Rectal smooth muscle tissue (tissue), 1 donor: ENCODE results near the gene ING3.
A peak's percentile ranks its signal among the peaks of the same experiment; 100 is the strongest.

Source experiments
- H3K27ac ChIP-seq: one replicate; pipeline ENCODE4 v1.7.0; 2013; ENCODE audit warnings: low read depth, low read length, inconsistent platforms
- H3K27me3 ChIP-seq: one replicate; pipeline ENCODE4 v1.7.0; 2013; ENCODE audit warnings: low read length; ENCODE audit not compliant: control insufficient read depth, insufficient read depth
- H3K36me3 ChIP-seq: one replicate; pipeline ENCODE4 v1.7.0; 2013; ENCODE audit warnings: low read length; ENCODE audit not compliant: control insufficient read depth, insufficient read depth
- H3K4me1 ChIP-seq: one replicate; pipeline ENCODE4 v1.7.0; 2013; ENCODE audit warnings: low read length; ENCODE audit not compliant: control insufficient read depth, insufficient read depth
- H3K4me3 ChIP-seq: one replicate; pipeline ENCODE4 v1.7.0; 2013; ENCODE audit warnings: low read length
- H3K9ac ChIP-seq: one replicate; pipeline ENCODE4 v1.7.0; 2013; ENCODE audit warnings: low read length

The ING3 gene

DNA sequence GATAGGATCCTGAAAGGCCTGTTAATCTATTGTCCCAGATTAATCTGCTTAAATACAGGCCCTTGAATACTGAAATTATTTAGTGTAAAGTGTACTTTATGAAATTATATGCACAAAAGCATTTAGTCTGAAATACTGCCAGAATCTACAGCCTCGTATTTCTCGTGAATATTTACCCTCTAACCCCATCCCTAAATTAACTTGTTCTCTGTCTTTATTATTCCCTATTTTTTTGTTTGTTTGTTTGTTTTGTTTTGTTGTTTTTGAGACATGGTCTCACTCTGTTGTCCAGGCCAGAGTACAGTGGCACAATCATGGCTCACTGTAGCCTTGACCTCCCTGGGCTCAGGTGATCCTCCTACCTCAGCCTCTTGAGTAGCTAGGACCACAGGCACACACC is 35.3 kb downstream of the ING3 start:
- Histone ChIP-seq H3K4me1 (peaks cover 3% of the 10 kb centered on the region), H3K27ac (no peak overlapping the region)

GRCh38 chr7:120986650-120987049 is 36.1 kb downstream of the ING3 start:
- H3K36me3 ChIP-seq, result no peaks in the 10 kb centered on the region
- no peak overlapping the region for H3K4me3 ChIP-seq
- peaks cover 3% of the 10 kb centered on the region for H3K4me1 ChIP-seq
- no peak overlapping the region for H3K27ac ChIP-seq
- H3K9ac ChIP-seq, result no peak overlapping the region
- no peaks in the 10 kb centered on the region for H3K27me3 ChIP-seq

More for the DNA sequence above, 35.3 kb downstream of the ING3 start:
- H3K36me3 ChIP-seq, result no peaks in the 10 kb centered on the region
- no peak overlapping the region for H3K4me3 ChIP-seq
- no peak overlapping the region for H3K9ac ChIP-seq
- no peaks in the 10 kb centered on the region for H3K27me3 ChIP-seq

DNA sequence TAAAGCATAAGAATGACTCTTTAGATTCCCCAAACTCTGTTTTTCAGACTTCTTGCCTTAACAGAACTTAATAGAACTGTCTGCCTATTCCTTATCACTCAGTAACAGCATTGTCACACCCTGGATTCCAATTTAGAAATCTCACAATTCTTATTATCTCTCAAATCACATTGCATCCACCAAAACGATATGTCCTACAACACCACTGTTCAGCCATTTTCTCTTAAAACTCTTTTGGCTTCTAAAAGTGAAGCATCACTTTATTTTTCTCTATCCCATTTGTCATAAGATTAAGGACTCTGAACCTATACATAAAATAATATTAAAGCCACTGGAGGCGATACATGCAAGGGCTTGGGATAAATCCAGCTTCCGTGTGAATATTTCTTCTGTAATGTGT is 36.7 kb downstream of the ING3 start:
- no peak overlapping the region for H3K9ac ChIP-seq
- no peaks in the 10 kb centered on the region for H3K27me3 ChIP-seq
- H3K4me1 ChIP-seq, result peaks cover 3% of the 10 kb centered on the region
- H3K27ac ChIP-seq, result no peak overlapping the region
- H3K36me3 ChIP-seq, result no peaks in the 10 kb centered on the region
- H3K4me3 ChIP-seq, result no peak overlapping the region

- H3K27ac ChIP-seq, result peak overlapping the region; percentile 89
- peak overlapping the region; percentile 59 for H3K4me3 ChIP-seq
- H3K4me1 ChIP-seq, result peaks cover 3% of the 10 kb centered on the region
- no peak overlapping the region for H3K9ac ChIP-seq
- no peaks in the 10 kb centered on the region for H3K36me3 ChIP-seq
- H3K27me3 ChIP-seq, result no peaks in the 10 kb centered on the region
These were observed 37.4 kb downstream of the ING3 start for GRCh38 chr7:120987683-120988590.

DNA sequence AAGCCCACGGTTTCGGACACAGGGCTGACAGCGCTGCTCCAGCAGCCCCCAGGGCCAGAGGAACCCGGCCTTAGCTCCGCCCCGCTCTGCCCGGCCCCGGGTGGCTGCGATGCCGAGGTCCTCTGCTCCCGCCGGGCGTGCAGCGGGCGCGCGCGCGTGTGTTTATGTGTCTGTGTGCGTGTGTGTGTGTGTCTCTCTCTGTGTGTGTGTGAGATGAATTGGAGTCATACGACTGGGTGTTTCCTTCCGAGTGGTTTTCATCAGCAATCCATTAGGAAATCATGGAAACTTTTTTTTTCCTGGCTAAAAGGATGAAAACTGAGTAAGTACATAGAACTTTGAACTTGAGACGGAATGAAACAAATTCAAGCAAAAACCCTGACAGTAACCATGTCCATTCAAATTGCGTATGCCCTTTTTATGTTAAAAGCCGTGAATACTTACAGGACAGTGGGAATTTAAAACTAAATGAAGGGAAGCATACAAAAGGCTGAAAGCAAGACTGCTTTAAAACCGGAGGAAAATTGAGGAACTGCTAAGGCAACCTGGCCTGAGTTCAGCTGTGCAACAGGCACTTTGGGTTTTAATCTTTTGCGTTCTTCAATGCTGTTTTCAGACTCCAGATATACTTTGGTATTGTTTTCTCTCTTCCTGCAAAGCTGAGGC is 38.1 kb downstream of the ING3 start, which contains the start of gene CPED1:
Gene CPED1, plus strand, starts transcription at position 121 of the 666 bp plus-strand sequence. CDS start 911 bp downstream, outside the sequence.
- Histone ChIP-seq H3K27ac (peak within 1 kb of the TSS; percentile 89), H3K4me3 (peak within 1 kb of the TSS; percentile 59), H3K4me1 (peaks cover 3% of the 10 kb centered on the region), H3K27me3 (no peaks in the 10 kb centered on the region), H3K36me3 (no peaks in the 10 kb centered on the region), H3K9ac (peak within 1 kb of the TSS; percentile 12)

DNA sequence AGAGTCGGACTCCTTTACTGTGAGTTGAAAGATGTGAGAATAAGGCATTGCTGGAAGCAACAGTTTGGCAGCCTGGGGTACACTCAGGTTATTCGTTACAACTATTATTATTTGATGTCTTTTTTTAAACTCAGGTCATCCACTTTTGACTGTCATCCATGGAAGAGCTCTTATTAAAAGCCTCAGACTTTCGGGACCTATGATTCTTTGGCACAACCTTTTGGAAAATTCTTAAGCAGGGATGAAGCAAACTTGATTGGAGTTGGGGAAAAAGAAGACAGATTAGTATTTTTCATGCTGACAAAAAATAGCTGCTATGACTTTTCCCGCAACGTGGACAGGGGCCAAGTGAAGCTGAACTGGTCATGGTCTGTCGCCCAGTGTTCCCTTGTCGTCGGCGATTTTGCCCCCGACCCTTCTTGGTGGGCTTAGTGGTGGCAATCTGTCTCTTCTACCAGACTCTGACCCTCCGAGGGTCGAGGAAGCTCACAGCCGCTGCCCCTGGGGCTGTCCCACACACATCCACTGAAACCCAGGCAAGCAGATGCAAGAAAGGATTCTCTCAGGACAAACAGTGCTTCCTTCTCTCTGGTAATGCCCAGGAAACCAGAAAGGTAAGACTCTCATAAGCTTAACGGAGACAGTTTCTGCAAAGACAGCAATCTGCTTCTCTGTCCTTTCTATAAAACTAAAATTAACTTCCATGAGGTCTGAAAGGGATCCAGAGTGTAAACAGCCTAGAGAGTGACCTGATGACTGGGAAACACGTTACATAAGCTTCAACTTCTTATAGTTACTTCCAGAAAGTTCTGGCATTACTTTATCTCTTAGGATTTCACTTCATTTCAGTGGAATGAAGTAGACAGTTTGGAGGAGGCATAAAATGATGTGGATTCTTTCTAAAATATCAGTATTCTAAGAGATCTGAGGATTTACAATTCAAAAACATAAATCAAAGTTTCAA is 39.0 kb downstream of the ING3 start:
- H3K4me3 ChIP-seq, result peak overlapping the region; percentile 59
- H3K9ac ChIP-seq, result peak overlapping the region; percentile 12
- H3K36me3 ChIP-seq, result no peaks in the 10 kb centered on the region
- peak overlapping the region; percentile 89 for H3K27ac ChIP-seq
- no peaks in the 10 kb centered on the region for H3K27me3 ChIP-seq
- peaks cover 3% of the 10 kb centered on the region for H3K4me1 ChIP-seq

GRCh38 chr7:120990468-120991118 is 40.0 kb downstream of the ING3 start:
- no peaks in the 10 kb centered on the region for H3K27me3 ChIP-seq
- peak overlapping the region; percentile 89 for H3K27ac ChIP-seq
- H3K9ac ChIP-seq, result peak overlapping the region; percentile 38
- peaks cover 3% of the 10 kb centered on the region for H3K4me1 ChIP-seq
- peak overlapping the region; percentile 63 for H3K4me3 ChIP-seq
- no peaks in the 10 kb centered on the region for H3K36me3 ChIP-seq

DNA sequence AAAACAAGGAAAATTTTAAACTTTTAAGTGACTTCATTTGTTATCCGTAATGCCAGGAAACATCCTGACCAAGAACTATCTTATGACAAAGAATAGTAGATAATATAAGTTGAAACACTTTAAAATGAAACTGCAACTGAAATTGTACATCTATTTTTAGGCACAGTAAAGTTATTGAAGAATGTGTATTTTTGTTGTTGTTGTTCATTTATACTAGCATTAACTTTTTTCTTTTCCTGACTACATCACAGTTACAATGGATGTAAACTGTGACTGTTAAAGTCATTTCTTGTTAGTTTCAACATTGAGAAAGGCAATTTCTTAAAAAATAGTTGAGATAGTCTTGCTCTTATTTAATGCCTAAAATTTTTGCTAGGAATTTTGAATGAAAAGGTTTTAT is 40.6 kb downstream of the ING3 start:
- Histone ChIP-seq H3K27ac (peak overlapping the region; percentile 89), H3K4me1 (peaks cover 3% of the 10 kb centered on the region), H3K27me3 (no peaks in the 10 kb centered on the region), H3K9ac (no peak overlapping the region), H3K36me3 (no peaks in the 10 kb centered on the region), H3K4me3 (peak overlapping the region; percentile 63)

- H3K36me3 ChIP-seq, result no peaks in the 10 kb centered on the region
- no peaks in the 10 kb centered on the region for H3K27me3 ChIP-seq
- H3K9ac ChIP-seq, result no peak overlapping the region
- peak overlapping the region; percentile 89 for H3K27ac ChIP-seq
- peak overlapping the region; percentile 29 for H3K4me3 ChIP-seq
- H3K4me1 ChIP-seq, result peaks cover 4% of the 10 kb centered on the region
These were observed 41.0 kb downstream of the ING3 start for GRCh38 chr7:120991581-120991980.

GRCh38 chr7:120992272-120992964 is 41.8 kb downstream of the ING3 start:
- peak overlapping the region; percentile 7 for H3K4me3 ChIP-seq
- H3K4me1 ChIP-seq, result peaks cover 8% of the 10 kb centered on the region
- peak overlapping the region; percentile 89 for H3K27ac ChIP-seq
- no peak overlapping the region for H3K9ac ChIP-seq
- no peaks in the 10 kb centered on the region for H3K27me3 ChIP-seq
- no peaks in the 10 kb centered on the region for H3K36me3 ChIP-seq

DNA sequence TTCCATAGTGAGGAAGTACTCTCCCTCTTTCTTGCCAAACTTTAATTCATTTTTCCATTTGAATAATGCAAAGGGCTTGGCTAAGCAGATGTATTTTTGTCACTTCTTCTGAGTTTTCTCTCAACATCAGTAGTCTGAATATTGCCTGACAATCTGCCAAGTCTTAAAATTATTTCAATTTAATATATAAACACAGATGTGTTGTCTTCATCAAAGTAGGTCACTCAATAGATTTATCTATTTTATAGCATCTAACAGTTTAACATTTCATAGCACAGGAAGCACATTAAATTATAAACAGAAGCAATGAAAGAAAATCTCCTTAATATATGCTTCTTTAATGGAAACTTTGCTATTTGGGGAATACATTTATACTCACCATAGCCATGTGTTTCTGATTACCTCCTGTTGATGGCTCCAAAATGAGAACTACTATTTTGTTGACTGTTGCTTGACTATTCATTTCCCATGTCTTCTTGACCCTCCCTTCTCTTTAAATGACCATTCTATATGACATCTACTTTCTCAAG is 42.5 kb downstream of the ING3 start:
- no peaks in the 10 kb centered on the region for H3K36me3 ChIP-seq
- no peak overlapping the region for H3K9ac ChIP-seq
- no peak overlapping the region for H3K27ac ChIP-seq
- H3K4me1 ChIP-seq, result peaks cover 8% of the 10 kb centered on the region
- H3K4me3 ChIP-seq, result no peak overlapping the region
- no peaks in the 10 kb centered on the region for H3K27me3 ChIP-seq
